Measurements from ENCODE around the gene PTCHD4.
"Not testable (repeated sequence)": the region's sequence is repeated elsewhere in the genome, so short reads cannot be mapped to it uniquely, and the experiment has no call there.

PTCHD4 gene

GRCh38 chr6:48111143-48111506 lies at the start of gene PTCHD4:
Gene PTCHD4, minus strand, starts transcription at chr6:48111197. Its CDS starts 42,240 bp downstream, at chr6:48068957.
- peak; percentile 86 for DNase-seq

DNA sequence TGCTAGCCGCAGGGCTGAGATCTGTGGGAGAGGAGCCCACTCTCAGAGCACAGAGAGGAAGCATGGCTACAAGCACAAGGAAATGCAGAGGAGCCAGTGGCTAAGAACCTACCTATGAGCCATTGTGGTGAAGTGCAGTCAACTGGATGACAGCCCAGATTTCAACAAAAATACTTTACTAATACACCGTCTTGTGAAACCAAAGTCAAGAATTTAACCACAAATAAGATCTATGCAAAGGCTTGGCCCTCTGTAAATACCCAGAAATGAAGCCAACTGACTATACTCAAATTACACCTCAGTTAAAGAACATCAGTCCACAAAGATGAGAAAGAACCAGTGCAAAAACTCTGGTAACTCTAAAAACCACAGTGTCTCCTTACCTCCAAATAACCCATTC lies 40.1 kb upstream of the PTCHD4 start:
- DNase-seq: no peak

DNA sequence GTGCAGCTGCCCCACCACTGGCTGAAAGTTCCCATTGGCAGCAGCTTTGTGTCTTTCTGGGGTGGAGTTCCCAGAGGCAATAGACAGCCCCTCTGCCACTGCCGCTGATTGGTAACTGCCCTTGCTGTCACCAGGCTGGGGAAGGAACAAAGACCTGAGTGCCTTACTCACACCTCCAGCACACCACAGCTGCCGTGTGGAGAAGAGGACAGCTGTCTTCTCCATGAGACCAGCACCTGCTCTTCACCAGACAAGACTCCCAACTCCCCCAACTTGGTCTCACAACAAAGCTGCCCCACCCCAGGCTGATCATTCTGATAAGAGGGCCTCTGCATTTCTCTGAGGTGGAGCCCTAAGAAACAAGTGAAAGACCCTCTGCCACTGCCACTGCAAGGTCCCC lies 39.7 kb upstream of the PTCHD4 start:
- no peak for DNase-seq

GRCh38 chr6:48147051-48147450 lies 36.1 kb upstream of the PTCHD4 start:
- DNase-seq: no peak

- DNase-seq: no peak
Measured at GRCh38 chr6:48144021-48144420, 33.0 kb upstream of the PTCHD4 start.

DNA sequence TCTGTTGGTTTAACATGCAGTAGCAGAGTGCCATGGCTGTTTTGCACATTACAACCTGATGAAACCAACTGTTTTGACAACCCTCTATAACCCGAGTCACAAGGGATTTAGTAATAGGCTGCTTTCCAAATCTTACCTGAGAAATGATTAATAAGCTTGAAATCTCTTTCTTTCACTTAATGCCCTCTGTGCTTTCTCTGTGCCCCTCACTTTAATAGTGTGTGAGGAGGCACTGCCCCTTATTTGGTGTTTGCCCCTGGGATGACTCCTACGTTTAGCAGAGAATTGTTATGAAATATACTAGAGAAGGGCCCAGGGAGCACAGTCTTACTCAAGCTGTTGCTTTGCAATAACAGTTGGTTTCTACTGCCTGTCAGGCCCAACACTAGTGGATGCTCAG lies 31.0 kb upstream of the PTCHD4 start:
- DNase-seq: no peak

GRCh38 chr6:48139818-48140614 lies 29.0 kb upstream of the PTCHD4 start:
- no peak for DNase-seq

DNA sequence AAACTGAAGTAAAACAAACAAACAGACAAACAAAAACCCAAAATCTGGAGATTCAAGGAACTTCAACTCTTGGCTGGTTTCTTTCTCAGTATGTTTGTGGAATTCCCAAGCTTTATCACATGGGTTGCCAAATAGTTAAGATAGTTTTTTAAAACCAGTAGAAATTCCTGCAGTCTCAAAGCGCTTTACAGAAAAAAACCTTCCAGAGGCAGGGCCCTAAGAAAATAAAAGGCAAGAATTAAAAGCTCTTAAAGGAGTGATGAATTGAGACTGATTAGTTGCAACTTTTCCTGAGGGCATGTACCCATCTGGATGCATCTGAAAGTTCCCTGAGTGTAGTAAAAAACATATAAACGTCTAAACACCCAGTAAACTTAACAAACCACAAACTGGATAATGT lies 25.9 kb upstream of the PTCHD4 start:
- no peak for DNase-seq

DNA sequence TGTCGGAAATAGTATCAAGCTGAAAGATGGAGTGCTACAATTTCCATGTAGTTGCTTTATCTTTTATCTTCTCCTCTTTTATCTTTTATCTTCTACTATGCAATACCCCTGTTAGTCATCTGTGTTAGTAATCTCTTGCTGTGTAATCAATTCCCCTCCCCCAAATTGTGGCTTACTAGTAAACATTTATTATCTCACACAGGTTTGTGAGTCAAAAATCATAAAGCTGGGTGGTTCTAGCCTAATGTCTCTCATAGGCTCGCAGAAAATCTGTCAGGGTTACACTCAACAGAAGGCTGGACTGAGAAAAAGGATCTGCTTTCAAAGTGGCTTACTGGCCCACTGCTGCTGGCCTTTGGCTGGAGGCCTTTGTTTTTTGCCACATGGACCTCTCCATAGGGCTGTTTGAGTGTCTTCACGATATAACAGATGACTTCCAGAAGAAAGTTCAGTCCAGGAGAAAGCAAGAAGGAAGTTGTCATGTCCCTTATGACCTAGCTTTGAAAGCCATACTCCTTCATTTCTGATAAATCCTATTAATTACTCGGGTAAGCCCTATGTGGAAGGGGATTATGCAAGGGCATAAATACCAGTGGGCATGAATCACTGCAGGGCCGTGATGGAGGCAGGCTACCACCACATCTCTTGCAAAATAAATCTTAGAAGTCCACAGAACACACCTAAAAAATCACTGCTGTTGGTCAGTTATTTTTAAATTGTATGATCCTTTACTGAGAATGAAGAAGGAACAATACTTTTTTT lies 24.5 kb upstream of the PTCHD4 start:
- no peak for DNase-seq

DNA sequence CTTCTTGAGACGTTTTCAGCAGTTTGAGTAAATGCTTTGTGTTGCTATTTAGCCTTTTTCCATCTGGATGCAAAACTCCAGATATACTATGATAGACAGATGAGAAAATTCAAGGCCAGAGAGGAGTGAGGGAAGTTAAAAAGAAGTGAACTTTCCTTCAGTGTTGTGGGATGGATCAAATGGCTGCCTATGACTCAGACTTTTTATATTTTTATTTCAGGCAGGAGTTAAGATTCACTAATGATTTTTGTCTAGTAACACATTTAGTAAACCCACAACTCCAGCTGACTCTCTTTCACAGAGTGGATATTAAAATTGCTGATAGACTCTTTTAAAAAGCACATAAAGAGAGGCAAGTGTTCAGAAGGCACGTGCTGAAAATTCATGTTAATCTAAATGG lies 23.2 kb upstream of the PTCHD4 start:
- DNase-seq: no peak

- DNase-seq: no peak
Measured at GRCh38 chr6:48123601-48124000, 12.6 kb upstream of the PTCHD4 start.

GRCh38 chr6:48121983-48122749 lies 11.2 kb upstream of the PTCHD4 start:
- DNase-seq: not testable (repeated sequence)

- DNase-seq: no peak
Measured at GRCh38 chr6:48116699-48117645, 6.0 kb upstream of the PTCHD4 start.

DNA sequence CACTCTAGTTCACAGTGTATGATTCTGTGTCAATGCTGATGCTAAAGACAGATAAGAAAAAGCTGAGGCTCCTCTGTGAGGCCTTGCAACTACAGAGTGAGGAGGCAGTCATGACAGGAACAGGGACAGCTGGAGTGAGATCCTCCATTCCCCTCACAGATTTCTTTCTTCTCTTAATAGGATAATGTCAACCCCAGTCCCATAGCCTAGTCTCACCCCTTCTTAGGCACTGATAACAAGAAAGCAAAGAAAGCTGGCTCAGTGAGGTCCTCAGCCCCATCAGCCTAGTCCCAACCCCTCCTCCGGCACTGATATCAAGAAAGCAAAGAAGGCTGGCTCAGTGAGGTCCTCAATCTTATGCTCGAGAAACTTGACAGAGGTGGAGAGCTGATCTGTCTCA lies 2.1 kb upstream of the PTCHD4 start:
- DNase-seq: no peak

GRCh38 chr6:48111575-48111974 lies 578 bp upstream of the PTCHD4 start:
- peak; percentile 67 for DNase-seq

DNA sequence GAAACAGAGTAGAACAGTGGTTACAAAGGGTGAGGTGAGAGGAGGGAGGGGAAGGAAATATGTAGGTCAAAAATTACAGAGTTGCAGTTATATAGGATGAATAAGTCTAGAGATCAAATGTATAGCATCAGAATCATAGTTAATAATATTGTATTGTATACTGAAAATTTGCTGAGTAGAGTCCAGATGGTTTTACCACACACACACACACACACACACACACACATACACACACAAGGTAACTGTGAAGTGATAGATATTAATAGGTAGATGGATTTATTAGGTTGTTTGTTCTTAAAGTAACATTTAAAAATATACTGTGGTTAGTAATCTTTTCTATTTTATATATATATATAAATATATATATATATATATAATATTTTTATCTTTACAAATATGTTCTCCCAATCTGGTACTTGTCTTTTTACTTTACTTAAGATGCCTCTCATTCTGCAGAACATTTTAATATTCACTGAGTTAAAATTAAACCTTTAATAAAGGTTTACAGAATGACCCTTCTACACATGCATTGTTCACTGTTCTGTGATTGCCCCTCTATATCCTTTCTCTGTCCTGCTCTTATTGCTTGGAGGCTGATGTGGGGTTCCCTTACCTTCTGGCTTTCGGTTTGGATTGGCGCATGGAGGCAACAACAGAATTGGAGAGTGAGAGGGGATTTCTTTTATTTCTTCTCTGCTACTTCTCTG lies 408 bp downstream of the PTCHD4 start:
- no peak for DNase-seq

- no peak for DNase-seq
Measured at GRCh38 chr6:48109944-48110343, 1.1 kb downstream of the PTCHD4 start.

- DNase-seq: not testable (repeated sequence)
Measured at GRCh38 chr6:48102476-48103195, 8.4 kb downstream of the PTCHD4 start.

- DNase-seq: no peak
Measured at GRCh38 chr6:48101290-48101689, 9.7 kb downstream of the PTCHD4 start.

DNA sequence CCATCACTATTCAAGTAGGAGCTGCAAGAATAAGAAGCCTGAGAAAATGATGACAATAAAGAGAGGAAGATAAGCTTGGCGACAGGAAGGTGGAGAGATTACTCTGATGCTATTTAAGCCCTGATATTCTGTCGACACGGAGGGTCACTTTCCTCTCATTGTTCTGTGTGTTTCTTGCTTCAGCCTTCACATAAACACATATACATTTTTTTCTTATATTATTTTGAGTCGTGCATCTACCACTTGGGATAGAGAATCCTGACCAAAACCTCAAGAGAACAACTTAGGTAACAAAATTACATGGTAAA lies 10.5 kb downstream of the PTCHD4 start:
- no peak for DNase-seq
